ENCODE data around the gene SNN. TPM values are rescaled to one million over a fixed set of nuclear protein-coding genes. Genes with fewer than 3 reads are reported as not detected.

The SNN gene
- total and polyA plus RNA-seq, 2 experiments from 2014 or later = 16.7 to 18.8 TPM

DNA sequence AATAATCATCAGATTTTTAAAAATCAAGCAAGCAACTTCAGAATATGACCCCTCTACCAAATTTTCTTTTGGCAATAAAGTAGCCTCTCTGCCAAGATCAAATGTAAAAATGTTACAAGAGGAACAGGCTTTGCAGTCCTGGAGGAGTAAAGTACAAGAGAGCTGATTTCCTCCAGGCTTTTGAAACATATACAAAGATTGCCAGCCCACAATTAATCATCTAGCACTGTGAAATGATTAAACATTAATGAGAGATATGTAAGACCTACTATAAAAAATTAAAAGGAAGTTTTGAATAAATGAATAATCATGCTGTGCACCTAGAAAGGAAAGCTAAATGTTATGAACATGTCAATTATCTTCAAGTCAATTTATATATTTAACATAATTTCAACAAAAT is 48.1 kb downstream of the SNN start:
- no peak overlapping the region for H3K4me2 ChIP-seq

DNA sequence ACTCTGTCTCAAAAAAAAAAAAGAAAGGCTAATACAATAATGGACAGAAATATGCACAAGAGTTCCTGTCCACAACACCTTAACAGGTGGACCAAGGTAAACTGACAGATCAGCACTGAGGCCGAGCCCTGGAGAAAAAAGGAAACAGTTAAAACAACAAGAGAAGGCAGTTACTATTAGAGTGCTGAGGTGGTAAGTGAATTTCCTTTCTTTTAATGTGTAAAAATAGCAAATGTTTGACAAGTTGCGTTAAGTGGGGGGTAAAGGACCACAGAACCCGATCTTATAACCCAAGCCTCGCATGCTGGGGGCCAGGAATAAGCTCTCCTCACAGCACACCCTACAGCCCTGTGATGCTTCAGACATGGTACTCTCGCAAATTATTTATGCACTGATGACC is 49.6 kb downstream of the SNN start:
- no peak overlapping the region for H3K4me2 ChIP-seq
- no peak overlapping the region for H2AFZ ChIP-seq
- no peak overlapping the region for H3K27ac ChIP-seq
- no peak for TF ChIP-seq EZH2 (IDR thresholded peaks at IDR 0.05; ENCODE audit: borderline replicate concordance)
- TF ChIP-seq EZH2phosphoT487 (IDR thresholded peaks at IDR 0.05; ENCODE audit: low read depth, severe bottlenecking, unreplicated experiment) = no peak
- TF ChIP-seq, protein P1, sequence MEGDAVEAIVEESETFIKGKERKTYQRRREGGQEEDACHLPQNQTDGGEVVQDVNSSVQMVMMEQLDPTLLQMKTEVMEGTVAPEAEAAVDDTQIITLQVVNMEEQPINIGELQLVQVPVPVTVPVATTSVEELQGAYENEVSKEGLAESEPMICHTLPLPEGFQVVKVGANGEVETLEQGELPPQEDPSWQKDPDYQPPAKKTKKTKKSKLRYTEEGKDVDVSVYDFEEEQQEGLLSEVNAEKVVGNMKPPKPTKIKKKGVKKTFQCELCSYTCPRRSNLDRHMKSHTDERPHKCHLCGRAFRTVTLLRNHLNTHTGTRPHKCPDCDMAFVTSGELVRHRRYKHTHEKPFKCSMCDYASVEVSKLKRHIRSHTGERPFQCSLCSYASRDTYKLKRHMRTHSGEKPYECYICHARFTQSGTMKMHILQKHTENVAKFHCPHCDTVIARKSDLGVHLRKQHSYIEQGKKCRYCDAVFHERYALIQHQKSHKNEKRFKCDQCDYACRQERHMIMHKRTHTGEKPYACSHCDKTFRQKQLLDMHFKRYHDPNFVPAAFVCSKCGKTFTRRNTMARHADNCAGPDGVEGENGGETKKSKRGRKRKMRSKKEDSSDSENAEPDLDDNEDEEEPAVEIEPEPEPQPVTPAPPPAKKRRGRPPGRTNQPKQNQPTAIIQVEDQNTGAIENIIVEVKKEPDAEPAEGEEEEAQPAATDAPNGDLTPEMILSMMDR (IDR thresholded peaks at IDR 0.05; ENCODE audit: poor library complexity) = no peak
- peaks cover 13% of the 10 kb centered on the region for H3K4me1 ChIP-seq (ENCODE audit: insufficient read depth)
- no peaks in the 10 kb centered on the region for H4K20me1 ChIP-seq (ENCODE audit: insufficient read depth, poor library complexity, severe bottlenecking)
- H3K27me3 ChIP-seq = no peaks in the 10 kb centered on the region
- H3K9me3 ChIP-seq (ENCODE audit: low read depth) = no peaks in the 10 kb centered on the region
- H3K9me2 ChIP-seq (replicated peaks; ENCODE audit: insufficient read depth) = no peaks in the 10 kb centered on the region
- H3K36me3 ChIP-seq (replicated peaks; ENCODE audit: insufficient read depth, low read depth) = no peaks in the 10 kb centered on the region
- peaks cover 40% of the 10 kb centered on the region for H3K79me2 ChIP-seq
- WGBS (ENCODE audit: low lambda C conversion rate, missing lambda C conversion rate) = 69% methylated on average over 5 of the region's 5 CpGs
- H3K4me3 ChIP-seq = no peak overlapping the region
- no peak for DNase-seq (ENCODE audit: low spot score)

More for the DNA sequence above, 48.1 kb downstream of the SNN start:
- Histone ChIP-seq H3K27me3 (no peaks in the 10 kb centered on the region), H3K4me3 (no peak overlapping the region), H3K9me2 (replicated peaks; ENCODE audit: insufficient read depth) (no peaks in the 10 kb centered on the region), H3K4me1 (ENCODE audit: insufficient read depth) (peaks cover 8% of the 10 kb centered on the region), H3K27ac (no peak overlapping the region), H2AFZ (no peak overlapping the region), H4K20me1 (ENCODE audit: insufficient read depth, poor library complexity, severe bottlenecking) (no peaks in the 10 kb centered on the region), H3K9me3 (ENCODE audit: low read depth) (no peaks in the 10 kb centered on the region), H3K36me3 (replicated peaks; ENCODE audit: insufficient read depth, low read depth) (no peaks in the 10 kb centered on the region), H3K79me2 (peaks cover 38% of the 10 kb centered on the region)
- TF ChIP-seq, protein P1 (IDR thresholded peaks at IDR 0.05; ENCODE audit: poor library complexity) = no peak
- no peak for TF ChIP-seq EZH2 (IDR thresholded peaks at IDR 0.05; ENCODE audit: borderline replicate concordance)
- TF ChIP-seq EZH2phosphoT487 (IDR thresholded peaks at IDR 0.05; ENCODE audit: low read depth, severe bottlenecking, unreplicated experiment) = no peak
- DNase-seq (ENCODE audit: low spot score) = no peak

DNA sequence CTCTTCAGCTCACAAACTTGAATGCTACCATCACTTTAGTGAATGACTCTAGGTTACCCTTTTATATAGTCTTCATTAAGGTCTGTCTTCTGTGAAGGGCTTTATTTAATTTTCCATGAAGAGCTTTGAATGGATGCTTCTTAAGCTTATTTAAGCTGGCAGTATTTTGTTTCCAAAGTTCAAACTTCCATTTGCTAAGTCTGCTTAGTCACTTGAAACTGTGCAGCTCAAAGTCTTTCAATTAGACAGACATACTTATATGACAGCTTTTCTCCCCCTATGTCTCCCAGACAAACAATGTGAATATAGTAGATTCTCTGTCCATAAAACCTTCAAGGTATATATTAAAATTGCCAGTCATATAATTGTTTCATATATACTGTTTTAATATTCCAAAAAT is 50.9 kb downstream of the SNN start:
- H4K20me1 ChIP-seq (ENCODE audit: insufficient read depth, poor library complexity, severe bottlenecking) = no peaks in the 10 kb centered on the region
- no peak for DNase-seq (ENCODE audit: low spot score)
- no peaks in the 10 kb centered on the region for H3K27me3 ChIP-seq
- no peak overlapping the region for H3K27ac ChIP-seq
- H3K9me3 ChIP-seq (ENCODE audit: low read depth) = no peaks in the 10 kb centered on the region
- peaks cover 13% of the 10 kb centered on the region for H3K4me1 ChIP-seq (ENCODE audit: insufficient read depth)
- H3K36me3 ChIP-seq (replicated peaks; ENCODE audit: insufficient read depth, low read depth) = no peaks in the 10 kb centered on the region
- no peak overlapping the region for H2AFZ ChIP-seq
- no peak overlapping the region for H3K4me2 ChIP-seq
- H3K4me3 ChIP-seq = no peak overlapping the region
- peaks cover 43% of the 10 kb centered on the region for H3K79me2 ChIP-seq
- TF ChIP-seq, protein P1 (IDR thresholded peaks at IDR 0.05; ENCODE audit: poor library complexity) = no peak
- TF ChIP-seq EZH2phosphoT487 (IDR thresholded peaks at IDR 0.05; ENCODE audit: low read depth, severe bottlenecking, unreplicated experiment) (no peak), EZH2 (IDR thresholded peaks at IDR 0.05; ENCODE audit: borderline replicate concordance) (no peak)
- no peaks in the 10 kb centered on the region for H3K9me2 ChIP-seq (replicated peaks; ENCODE audit: insufficient read depth)

DNA sequence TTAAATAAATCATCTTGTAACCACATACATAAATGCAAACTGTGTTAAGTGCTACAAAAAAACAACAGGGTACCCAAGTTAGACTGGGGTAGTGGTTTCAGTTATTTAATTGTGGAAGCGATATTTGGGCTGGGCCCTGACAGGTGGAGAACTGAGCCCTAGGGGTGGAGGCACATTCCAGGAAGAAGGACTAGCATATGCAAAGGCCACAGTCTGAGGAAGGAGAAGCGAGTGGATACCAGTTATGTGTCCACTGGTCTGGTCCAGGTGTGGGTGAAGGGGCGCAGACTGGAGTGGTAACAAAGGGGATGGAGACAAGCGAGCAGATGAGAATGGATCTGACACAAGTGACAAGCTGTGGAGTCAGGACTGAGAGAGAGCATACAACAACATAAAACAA is 51.5 kb downstream of the SNN start:
- no peaks in the 10 kb centered on the region for H3K36me3 ChIP-seq (replicated peaks; ENCODE audit: insufficient read depth, low read depth)
- no peak overlapping the region for H3K4me2 ChIP-seq
- H3K27me3 ChIP-seq = no peaks in the 10 kb centered on the region
- peaks cover 13% of the 10 kb centered on the region for H3K4me1 ChIP-seq (ENCODE audit: insufficient read depth)
- no peak overlapping the region for H3K4me3 ChIP-seq
- no peak overlapping the region for H3K27ac ChIP-seq
- no peak for TF ChIP-seq EZH2phosphoT487 (IDR thresholded peaks at IDR 0.05; ENCODE audit: low read depth, severe bottlenecking, unreplicated experiment)
- no peak for TF ChIP-seq EZH2 (IDR thresholded peaks at IDR 0.05; ENCODE audit: borderline replicate concordance)
- TF ChIP-seq, protein P1 (IDR thresholded peaks at IDR 0.05; ENCODE audit: poor library complexity) = no peak
- no peaks in the 10 kb centered on the region for H4K20me1 ChIP-seq (ENCODE audit: insufficient read depth, poor library complexity, severe bottlenecking)
- H3K9me2 ChIP-seq (replicated peaks; ENCODE audit: insufficient read depth) = no peaks in the 10 kb centered on the region
- no peak for DNase-seq (ENCODE audit: low spot score)
- 95% methylated on average over 4 of the region's 4 CpGs for WGBS (ENCODE audit: low lambda C conversion rate, missing lambda C conversion rate)
- no peak overlapping the region for H2AFZ ChIP-seq
- H3K79me2 ChIP-seq = peaks cover 44% of the 10 kb centered on the region
- no peaks in the 10 kb centered on the region for H3K9me3 ChIP-seq (ENCODE audit: low read depth)
